ENCODE measurements around the gene PDZRN3.

Gene PDZRN3

DNA sequence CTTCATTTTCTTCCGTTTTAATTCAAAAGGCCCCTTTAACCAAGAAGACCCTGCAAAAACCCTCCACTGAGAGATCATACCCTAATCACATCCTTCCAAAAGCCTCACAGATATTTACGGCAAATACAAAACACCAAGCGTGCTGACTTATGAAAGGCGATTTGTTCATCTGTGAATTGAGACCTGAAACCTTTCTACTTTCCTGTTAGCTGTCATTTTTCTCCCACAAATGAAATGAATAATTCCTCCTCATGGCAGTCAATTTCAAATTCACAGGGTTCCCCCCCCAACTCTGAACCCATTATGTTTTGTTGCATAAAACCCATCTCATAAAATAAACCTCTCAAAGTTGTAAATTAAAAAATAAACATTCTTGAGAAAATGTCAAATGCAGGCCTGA lies 149.6 kb downstream of the PDZRN3 start:
- DNase-seq: no peak
- H3K36me3 ChIP-seq (ENCODE audit: control insufficient read depth in 4 of 4, insufficient read depth in 4 of 4, low read length in 3 of 4): no peaks in the 10 kb centered on the region
- peaks cover 2 to 5% (median 3%) of the 10 kb centered on the region in 4 experiments for H3K4me1 ChIP-seq (ENCODE audit: control extremely low read depth in 1 of 4, control insufficient read depth in 4 of 4, insufficient read depth in 4 of 4, low read length in 3 of 4)
- H3K9me3 ChIP-seq (ENCODE audit: control extremely low read depth in 1 of 5, control insufficient read depth in 4 of 5, insufficient read depth in 2 of 5, low read depth in 1 of 5, low read length in 4 of 5): peaks cover 0 to 15% (median 5%) of the 10 kb centered on the region in 5 experiments
- WGBS (ENCODE audit: insufficient coverage): 84% methylated on average over 4 of the region's 4 CpGs
- H3K27ac ChIP-seq (ENCODE audit: insufficient read depth in 1 of 2, low read depth in 1 of 2, low read length in 2 of 2, poor library complexity in 1 of 2, severe bottlenecking in 2 of 2): no peak overlapping the region
- ChIA-PET POLR2A (interaction anchor here (0.6 kb wide), 1 partner anchor 34 kb away, joined by 3 read pairs; no protein-coding TSS in a partner anchor), CTCF (interaction anchor here (1.6 kb wide), 1 partner anchor 27 kb away, joined by 3 read pairs; no protein-coding TSS in a partner anchor)
- H3K27me3 ChIP-seq (replicated peaks in 2 of 5; ENCODE audit: control insufficient read depth in 4 of 5, insufficient read depth in 5 of 5, low read length in 4 of 5): peaks cover 6 to 80% (median 38%) of the 10 kb centered on the region in 5 experiments
- H3K4me3 ChIP-seq (ENCODE audit: control insufficient read depth in 1 of 7, extremely low read depth in 1 of 7, insufficient read depth in 4 of 7, low read depth in 2 of 7, low read length in 6 of 7): no peak overlapping the region

DNA sequence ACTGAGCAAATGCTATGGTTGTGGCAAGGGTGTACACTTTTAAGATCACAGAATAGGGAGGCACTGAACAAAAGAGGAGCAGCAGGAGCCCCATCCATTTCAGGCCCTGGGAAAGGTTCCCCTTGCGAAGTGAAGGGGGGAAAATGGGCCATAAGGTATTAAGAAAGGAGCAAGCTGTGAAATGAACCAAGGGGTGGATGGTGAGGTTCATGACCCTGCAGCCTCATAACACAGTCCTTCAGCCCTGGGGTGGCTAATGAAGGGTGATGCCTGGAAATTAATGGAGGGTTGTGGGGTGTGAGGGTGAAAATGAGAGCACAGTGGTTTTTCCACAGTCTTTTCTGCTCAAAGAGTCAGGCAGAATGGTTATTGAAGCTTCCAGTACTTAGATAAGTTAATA lies 150.1 kb downstream of the PDZRN3 start:
- H3K36me3 ChIP-seq (ENCODE audit: control insufficient read depth in 4 of 4, insufficient read depth in 4 of 4, low read length in 3 of 4): no peaks in the 10 kb centered on the region
- no peak for DNase-seq
- ChIA-PET POLR2A (interaction anchor here (0.6 kb wide), 1 partner anchor 33 kb away, joined by 3 read pairs; no protein-coding TSS in a partner anchor), CTCF (interaction anchor here (1.6 kb wide), 1 partner anchor 28 kb away, joined by 3 read pairs; no protein-coding TSS in a partner anchor)
- peaks cover 0 to 15% (median 5%) of the 10 kb centered on the region in 5 experiments for H3K9me3 ChIP-seq (ENCODE audit: control extremely low read depth in 1 of 5, control insufficient read depth in 4 of 5, insufficient read depth in 2 of 5, low read depth in 1 of 5, low read length in 4 of 5)
- H3K4me3 ChIP-seq (ENCODE audit: control insufficient read depth in 1 of 7, extremely low read depth in 1 of 7, insufficient read depth in 4 of 7, low read depth in 2 of 7, low read length in 6 of 7): no peak overlapping the region
- WGBS (ENCODE audit: insufficient coverage): 100% methylated on average over 1 of the region's 1 CpG
- H3K27ac ChIP-seq (ENCODE audit: insufficient read depth in 1 of 2, low read depth in 1 of 2, low read length in 2 of 2, poor library complexity in 1 of 2, severe bottlenecking in 2 of 2): no peak overlapping the region
- peaks cover 2 to 5% (median 3%) of the 10 kb centered on the region in 4 experiments for H3K4me1 ChIP-seq (ENCODE audit: control extremely low read depth in 1 of 4, control insufficient read depth in 4 of 4, insufficient read depth in 4 of 4, low read length in 3 of 4)
- peaks cover 6 to 78% (median 38%) of the 10 kb centered on the region in 5 experiments for H3K27me3 ChIP-seq (replicated peaks in 2 of 5; ENCODE audit: control insufficient read depth in 4 of 5, insufficient read depth in 5 of 5, low read length in 4 of 5)

DNA sequence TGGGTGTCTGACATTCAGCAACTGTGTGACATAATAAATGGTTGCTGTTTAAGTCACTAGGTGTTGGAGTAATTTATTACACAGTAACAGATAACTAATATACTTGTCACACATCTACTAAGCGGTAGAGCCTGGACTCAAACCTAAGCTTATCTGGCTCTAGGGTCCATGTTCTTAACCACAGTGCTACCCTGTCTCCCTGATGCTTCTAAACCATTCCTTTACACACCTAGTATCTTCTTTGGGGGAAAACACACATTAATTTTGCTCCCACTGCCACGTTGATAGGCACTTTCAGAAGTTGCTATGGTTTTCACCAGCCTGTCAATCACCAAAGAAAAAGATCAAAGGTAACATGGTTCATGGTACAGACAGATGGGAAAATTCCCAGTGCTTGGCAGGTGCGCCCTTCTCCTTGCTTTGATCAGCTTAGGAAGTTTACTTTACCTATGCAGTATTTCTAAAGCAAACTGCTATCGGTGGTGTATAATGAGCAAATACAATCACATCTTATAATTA lies 150.8 kb downstream of the PDZRN3 start:
- ChIA-PET CTCF (no interaction called here), POLR2A (no interaction called here)
- Histone ChIP-seq H3K27ac (ENCODE audit: insufficient read depth in 1 of 2, low read depth in 1 of 2, low read length in 2 of 2, poor library complexity in 1 of 2, severe bottlenecking in 2 of 2) (no peak overlapping the region), H3K36me3 (ENCODE audit: control insufficient read depth in 4 of 4, insufficient read depth in 4 of 4, low read length in 3 of 4) (no peaks in the 10 kb centered on the region), H3K9me3 (ENCODE audit: control extremely low read depth in 1 of 5, control insufficient read depth in 4 of 5, insufficient read depth in 2 of 5, low read depth in 1 of 5, low read length in 4 of 5) (peaks cover 0 to 15% (median 3%) of the 10 kb centered on the region in 5 experiments), H3K4me1 (ENCODE audit: control extremely low read depth in 1 of 4, control insufficient read depth in 4 of 4, insufficient read depth in 4 of 4, low read length in 3 of 4) (peaks cover 2 to 5% (median 3%) of the 10 kb centered on the region in 4 experiments), H3K27me3 (replicated peaks in 2 of 5; ENCODE audit: control insufficient read depth in 4 of 5, insufficient read depth in 5 of 5, low read length in 4 of 5) (peaks cover 6 to 82% (median 38%) of the 10 kb centered on the region in 5 experiments), H3K4me3 (ENCODE audit: control insufficient read depth in 1 of 7, extremely low read depth in 1 of 7, insufficient read depth in 4 of 7, low read depth in 2 of 7, low read length in 6 of 7) (no peak overlapping the region)
- WGBS (ENCODE audit: insufficient coverage): 87% methylated on average over 3 of the region's 4 CpGs
- no peak for DNase-seq

DNA sequence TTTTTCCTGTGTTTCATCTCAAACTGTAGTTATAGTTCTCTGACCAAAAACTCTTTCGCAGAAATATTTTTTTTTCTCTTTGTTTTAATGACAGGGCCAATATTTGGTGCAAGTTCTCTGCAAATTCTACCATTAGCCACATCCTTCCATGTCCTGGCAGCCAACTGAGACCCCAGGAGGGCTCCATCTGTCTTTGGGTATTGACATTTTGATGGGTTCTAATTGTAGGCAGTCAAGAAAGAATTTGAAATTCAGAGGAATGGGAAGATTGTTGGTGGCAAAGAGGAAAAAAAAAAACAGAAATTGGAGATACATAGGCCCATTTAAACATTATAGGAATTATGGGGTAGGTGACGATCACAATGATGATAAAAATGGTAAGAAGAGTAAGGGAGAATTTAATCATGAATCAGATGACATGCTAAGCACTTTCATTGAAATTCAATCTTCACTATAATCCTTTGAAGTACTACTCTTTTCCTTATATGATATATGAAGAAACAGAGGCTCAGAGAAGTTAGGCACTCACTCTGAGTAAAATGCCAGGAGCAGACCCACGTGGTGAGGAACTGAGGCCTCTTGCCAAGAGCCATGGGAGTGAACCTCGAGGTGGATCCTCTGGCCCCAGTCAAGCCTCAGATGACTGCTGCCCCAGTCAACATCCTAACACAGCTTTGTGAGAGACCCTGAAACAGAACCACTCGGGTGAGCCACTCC lies 151.4 kb downstream of the PDZRN3 start:
- WGBS (ENCODE audit: insufficient coverage): 93% methylated on average over 3 of the region's 5 CpGs
- Histone ChIP-seq H3K27ac (ENCODE audit: insufficient read depth in 1 of 2, low read depth in 1 of 2, low read length in 2 of 2, poor library complexity in 1 of 2, severe bottlenecking in 2 of 2) (no peak overlapping the region), H3K36me3 (ENCODE audit: control insufficient read depth in 4 of 4, insufficient read depth in 4 of 4, low read length in 3 of 4) (no peaks in the 10 kb centered on the region), H3K27me3 (replicated peaks in 2 of 5; ENCODE audit: control insufficient read depth in 4 of 5, insufficient read depth in 5 of 5, low read length in 4 of 5) (peaks cover 6 to 82% (median 36%) of the 10 kb centered on the region in 5 experiments), H3K4me1 (ENCODE audit: control extremely low read depth in 1 of 4, control insufficient read depth in 4 of 4, insufficient read depth in 4 of 4, low read length in 3 of 4) (peaks cover 2 to 5% (median 3%) of the 10 kb centered on the region in 4 experiments), H3K4me3 (ENCODE audit: control insufficient read depth in 1 of 7, extremely low read depth in 1 of 7, insufficient read depth in 4 of 7, low read depth in 2 of 7, low read length in 6 of 7) (no peak overlapping the region), H3K9me3 (ENCODE audit: control extremely low read depth in 1 of 5, control insufficient read depth in 4 of 5, insufficient read depth in 2 of 5, low read depth in 1 of 5, low read length in 4 of 5) (peaks cover 0 to 15% (median 3%) of the 10 kb centered on the region in 5 experiments)
- no peak for DNase-seq
- ChIA-PET CTCF (no interaction called here), POLR2A (no interaction called here)

DNA sequence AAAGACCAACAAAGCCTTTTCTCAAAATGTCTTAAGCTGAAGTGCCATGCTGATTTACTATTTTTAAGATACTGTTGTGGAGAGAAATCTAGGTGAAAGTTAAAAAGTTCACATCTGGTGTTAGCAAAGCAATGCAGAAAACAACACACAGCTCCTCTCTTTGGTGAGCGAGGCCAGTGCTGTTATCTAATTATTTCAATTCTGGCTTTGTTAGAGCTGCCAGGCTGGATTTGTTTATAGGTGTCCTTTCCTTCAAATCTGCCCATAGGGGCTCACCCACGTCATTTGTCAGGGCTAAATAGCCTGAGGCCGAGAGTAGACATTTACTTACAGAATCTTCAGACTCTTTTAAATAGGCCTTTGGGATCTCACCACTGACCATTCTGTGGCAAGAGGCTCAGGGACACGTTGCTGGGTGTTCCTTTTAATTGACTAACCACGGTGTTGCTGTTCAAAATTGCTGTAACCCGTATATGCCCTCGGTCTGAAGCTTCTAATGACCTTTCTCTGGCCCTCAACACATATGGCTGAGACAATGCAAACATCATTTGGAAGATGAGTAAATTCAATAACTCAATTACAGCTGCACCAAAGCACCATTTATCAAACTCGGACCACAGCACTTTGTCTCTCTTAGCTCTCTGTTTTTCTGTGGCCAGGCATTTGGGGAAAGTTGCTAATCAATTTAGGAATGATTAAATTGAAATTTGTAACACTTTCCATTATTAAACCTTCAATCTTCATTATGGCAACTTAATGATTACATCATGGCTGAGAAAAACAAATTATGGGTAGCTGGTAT lies 152.6 kb downstream of the PDZRN3 start:
- ChIA-PET CTCF (interaction anchor here (0.9 to 1.3 kb wide), 3 partner anchors 13 to 28 kb away, joined by 3 to 4 read pairs (median 3); no protein-coding TSS in a partner anchor), POLR2A (no interaction called here)

DNA sequence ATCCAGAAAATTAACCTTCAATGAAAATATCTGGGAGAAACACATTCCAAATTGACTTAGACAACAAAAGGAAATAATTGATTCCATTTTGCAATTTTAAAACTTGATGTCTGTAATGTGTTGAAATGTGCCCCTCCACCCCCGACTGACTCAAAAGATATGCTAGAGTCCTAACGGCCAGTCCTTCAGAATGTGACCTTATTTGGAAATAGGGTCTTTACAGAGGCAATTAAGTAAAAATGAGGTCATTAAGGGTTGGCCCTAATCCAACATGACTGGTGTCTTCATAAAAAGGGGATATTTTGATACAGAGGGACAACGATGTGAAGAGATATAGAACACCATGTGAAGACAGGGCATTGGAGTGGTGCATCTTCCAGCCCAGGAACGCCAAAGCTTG lies 153.9 kb downstream of the PDZRN3 start:
- CTCF ChIA-PET: no interaction called here

More for the DNA sequence above, 152.6 kb downstream of the PDZRN3 start:
- no peak for DNase-seq
- Histone ChIP-seq H3K4me1 (ENCODE audit: control extremely low read depth in 1 of 4, control insufficient read depth in 4 of 4, insufficient read depth in 4 of 4, low read length in 3 of 4) (peaks cover 2 to 5% (median 3%) of the 10 kb centered on the region in 4 experiments), H3K36me3 (ENCODE audit: control insufficient read depth in 4 of 4, insufficient read depth in 4 of 4, low read length in 3 of 4) (no peaks in the 10 kb centered on the region), H3K27me3 (replicated peaks in 2 of 5; ENCODE audit: control insufficient read depth in 4 of 5, insufficient read depth in 5 of 5, low read length in 4 of 5) (peaks cover 6 to 80% (median 32%) of the 10 kb centered on the region in 5 experiments), H3K27ac (ENCODE audit: insufficient read depth in 1 of 2, low read depth in 1 of 2, low read length in 2 of 2, poor library complexity in 1 of 2, severe bottlenecking in 2 of 2) (no peak overlapping the region), H3K9me3 (ENCODE audit: control extremely low read depth in 1 of 5, control insufficient read depth in 4 of 5, insufficient read depth in 2 of 5, low read depth in 1 of 5, low read length in 4 of 5) (peaks cover 0 to 6% (median 3%) of the 10 kb centered on the region in 5 experiments), H3K4me3 (ENCODE audit: control insufficient read depth in 1 of 7, extremely low read depth in 1 of 7, insufficient read depth in 4 of 7, low read depth in 2 of 7, low read length in 6 of 7) (no peak overlapping the region)
- WGBS (ENCODE audit: insufficient coverage): 94% methylated on average over 7 of the region's 8 CpGs

More for the DNA sequence above, 153.9 kb downstream of the PDZRN3 start:
- H3K4me3 ChIP-seq (ENCODE audit: control insufficient read depth in 1 of 7, extremely low read depth in 1 of 7, insufficient read depth in 4 of 7, low read depth in 2 of 7, low read length in 6 of 7): no peak overlapping the region
- H3K27me3 ChIP-seq (replicated peaks in 2 of 5; ENCODE audit: control insufficient read depth in 4 of 5, insufficient read depth in 5 of 5, low read length in 4 of 5): peaks cover 5 to 81% (median 32%) of the 10 kb centered on the region in 5 experiments
- H3K36me3 ChIP-seq (ENCODE audit: control insufficient read depth in 4 of 4, insufficient read depth in 4 of 4, low read length in 3 of 4): no peaks in the 10 kb centered on the region
- no peaks in the 10 kb centered on the region for H3K9me3 ChIP-seq (ENCODE audit: control extremely low read depth in 1 of 5, control insufficient read depth in 4 of 5, insufficient read depth in 2 of 5, low read depth in 1 of 5, low read length in 4 of 5)
- H3K4me1 ChIP-seq (ENCODE audit: control extremely low read depth in 1 of 4, control insufficient read depth in 4 of 4, insufficient read depth in 4 of 4, low read length in 3 of 4): peaks cover 1 to 5% (median 3%) of the 10 kb centered on the region in 4 experiments
- no peak overlapping the region for H3K27ac ChIP-seq (ENCODE audit: insufficient read depth in 1 of 2, low read depth in 1 of 2, low read length in 2 of 2, poor library complexity in 1 of 2, severe bottlenecking in 2 of 2)
- POLR2A ChIA-PET: no interaction called here
- DNase-seq: no peak
- 96% methylated on average over 4 of the region's 4 CpGs for WGBS (ENCODE audit: insufficient coverage)
